ENCODE data around the gene TBC1D1. TPM values are rescaled to one million over a fixed set of nuclear protein-coding genes. Genes with fewer than 3 reads are reported as not detected.

The TBC1D1 gene
- total RNA-seq, 3 donors from 2014 or later (not counting 1 experiment from before 2014, with no cell fraction given) = 59.2 to 78.6 (median 68.5) TPM

- ATAC-seq = no peak
- Mint-ChIP-seq H3K27ac (no peak overlapping the region), H3K9me3 (no peaks in the 10 kb centered on the region), H3K4me1 (peaks cover 8 to 25% of the 10 kb centered on the region in 2 donors), H3K27me3 (ENCODE audit: low read depth in 2 of 2) (no peaks in the 10 kb centered on the region), H3K36me3 (peaks cover 14% of the 10 kb centered on the region), H3K4me3 (no peak overlapping the region)
- Histone ChIP-seq H3K36me3 (ENCODE audit: control insufficient read depth, insufficient read depth, low read length) (peaks cover 12% of the 10 kb centered on the region), H3K9me3 (ENCODE audit: control insufficient read depth, insufficient read depth, low read length) (no peaks in the 10 kb centered on the region), H3K27me3 (ENCODE audit: control insufficient read depth, insufficient read depth, low read length) (no peaks in the 10 kb centered on the region), H3K27ac (ENCODE audit: low read length) (no peak overlapping the region), H3K4me3 (ENCODE audit: low read length) (no peak overlapping the region), H3K4me1 (ENCODE audit: control insufficient read depth, insufficient read depth, low read length) (peaks cover 2% of the 10 kb centered on the region)
- WGBS (ENCODE audit: insufficient coverage) = 96% methylated on average over 4 of the region's 5 CpGs
- TF ChIP-seq CTCF (IDR thresholded peaks at IDR 0.05) = no peak
- intact Hi-C loops (cut with micrococcal nuclease) = loop anchor here (10.0 kb wide), 1 partner anchor 250 kb away; no protein-coding TSS in a partner anchor
- no peak for DNase-seq
Measured at GRCh38 chr4:38065176-38065575, 174.3 kb downstream of the TBC1D1 start.

- TF ChIP-seq CTCF (IDR thresholded peaks at IDR 0.05) = no peak
- no peak for ATAC-seq
- no peak overlapping the region for H3K4me3 Mint-ChIP-seq
- H3K27me3 Mint-ChIP-seq (ENCODE audit: low read depth in 2 of 2) = no peaks in the 10 kb centered on the region
- Histone ChIP-seq H3K27ac (ENCODE audit: low read length) (no peak overlapping the region), H3K27me3 (ENCODE audit: control insufficient read depth, insufficient read depth, low read length) (no peaks in the 10 kb centered on the region), H3K36me3 (ENCODE audit: control insufficient read depth, insufficient read depth, low read length) (peaks cover 10% of the 10 kb centered on the region), H3K4me1 (ENCODE audit: control insufficient read depth, insufficient read depth, low read length) (peaks cover 2% of the 10 kb centered on the region), H3K9me3 (ENCODE audit: control insufficient read depth, insufficient read depth, low read length) (no peaks in the 10 kb centered on the region), H3K4me3 (ENCODE audit: low read length) (no peak overlapping the region)
- H3K27ac Mint-ChIP-seq = no peak overlapping the region
- WGBS (ENCODE audit: insufficient coverage) = 93% methylated on average over 3 of the region's 5 CpGs
- intact Hi-C loops (cut with micrococcal nuclease) = loop anchor here (10.0 kb wide), 1 partner anchor 249 kb away; no protein-coding TSS in a partner anchor
- H3K9me3 Mint-ChIP-seq = no peaks in the 10 kb centered on the region
- peaks cover 7% of the 10 kb centered on the region for H3K36me3 Mint-ChIP-seq
- peaks cover 8 to 25% of the 10 kb centered on the region in 2 donors for H3K4me1 Mint-ChIP-seq
- DNase-seq = no peak
Measured at GRCh38 chr4:38065900-38066299, 175.0 kb downstream of the TBC1D1 start.

- no peak overlapping the region for H3K27ac Mint-ChIP-seq
- intact Hi-C loops (cut with micrococcal nuclease) = loop anchor here (10.0 kb wide), 1 partner anchor 247 kb away; no protein-coding TSS in a partner anchor
- Histone ChIP-seq H3K4me3 (ENCODE audit: low read length) (no peak overlapping the region), H3K9me3 (ENCODE audit: control insufficient read depth, insufficient read depth, low read length) (no peaks in the 10 kb centered on the region), H3K27me3 (ENCODE audit: control insufficient read depth, insufficient read depth, low read length) (no peaks in the 10 kb centered on the region), H3K36me3 (ENCODE audit: control insufficient read depth, insufficient read depth, low read length) (peaks cover 9% of the 10 kb centered on the region), H3K4me1 (ENCODE audit: control insufficient read depth, insufficient read depth, low read length) (no peaks in the 10 kb centered on the region), H3K27ac (ENCODE audit: low read length) (no peak overlapping the region)
- ATAC-seq (no peak), DNase-seq (no peak)
- no peaks in the 10 kb centered on the region for H3K27me3 Mint-ChIP-seq (ENCODE audit: low read depth in 2 of 2)
- H3K9me3 Mint-ChIP-seq = no peaks in the 10 kb centered on the region
- peaks cover 0 to 28% of the 10 kb centered on the region in 2 donors for H3K4me1 Mint-ChIP-seq
- no peak for TF ChIP-seq CTCF (IDR thresholded peaks at IDR 0.05)
- WGBS (ENCODE audit: insufficient coverage) = 75% methylated on average over 7 of the region's 7 CpGs
- H3K36me3 Mint-ChIP-seq = peaks cover 6% of the 10 kb centered on the region
- no peak overlapping the region for H3K4me3 Mint-ChIP-seq
Measured at GRCh38 chr4:38067499-38067898, 176.6 kb downstream of the TBC1D1 start.

GRCh38 chr4:38068107-38068506 is 177.2 kb downstream of the TBC1D1 start:
- Mint-ChIP-seq H3K36me3 (peaks cover 6% of the 10 kb centered on the region), H3K4me3 (no peak overlapping the region), H3K4me1 (peaks cover 0 to 28% of the 10 kb centered on the region in 2 donors), H3K27me3 (ENCODE audit: low read depth in 2 of 2) (no peaks in the 10 kb centered on the region), H3K9me3 (no peaks in the 10 kb centered on the region), H3K27ac (no peak overlapping the region)
- Histone ChIP-seq H3K27me3 (ENCODE audit: control insufficient read depth, insufficient read depth, low read length) (no peaks in the 10 kb centered on the region), H3K9me3 (ENCODE audit: control insufficient read depth, insufficient read depth, low read length) (no peaks in the 10 kb centered on the region), H3K4me1 (ENCODE audit: control insufficient read depth, insufficient read depth, low read length) (no peaks in the 10 kb centered on the region), H3K36me3 (ENCODE audit: control insufficient read depth, insufficient read depth, low read length) (peaks cover 13% of the 10 kb centered on the region), H3K4me3 (ENCODE audit: low read length) (no peak overlapping the region), H3K27ac (ENCODE audit: low read length) (no peak overlapping the region)
- DNase-seq = no peak
- ATAC-seq = no peak
- intact Hi-C loops (cut with micrococcal nuclease) = loop anchor here (10.0 kb wide), 1 partner anchor 247 kb away; no protein-coding TSS in a partner anchor
- no peak for TF ChIP-seq CTCF (IDR thresholded peaks at IDR 0.05)
- 95% methylated on average over 7 of the region's 7 CpGs for WGBS (ENCODE audit: insufficient coverage)
